Anterior cingulate cortex (tissue), 58 donors: Measurements from ENCODE around the gene KLF3.

Experiments used
- DNase-seq, 58 donors: peaks; one replicate each; lab custom pipeline; 2025; lab: John Stamatoyannopoulos, UW

KLF3 gene

DNA sequence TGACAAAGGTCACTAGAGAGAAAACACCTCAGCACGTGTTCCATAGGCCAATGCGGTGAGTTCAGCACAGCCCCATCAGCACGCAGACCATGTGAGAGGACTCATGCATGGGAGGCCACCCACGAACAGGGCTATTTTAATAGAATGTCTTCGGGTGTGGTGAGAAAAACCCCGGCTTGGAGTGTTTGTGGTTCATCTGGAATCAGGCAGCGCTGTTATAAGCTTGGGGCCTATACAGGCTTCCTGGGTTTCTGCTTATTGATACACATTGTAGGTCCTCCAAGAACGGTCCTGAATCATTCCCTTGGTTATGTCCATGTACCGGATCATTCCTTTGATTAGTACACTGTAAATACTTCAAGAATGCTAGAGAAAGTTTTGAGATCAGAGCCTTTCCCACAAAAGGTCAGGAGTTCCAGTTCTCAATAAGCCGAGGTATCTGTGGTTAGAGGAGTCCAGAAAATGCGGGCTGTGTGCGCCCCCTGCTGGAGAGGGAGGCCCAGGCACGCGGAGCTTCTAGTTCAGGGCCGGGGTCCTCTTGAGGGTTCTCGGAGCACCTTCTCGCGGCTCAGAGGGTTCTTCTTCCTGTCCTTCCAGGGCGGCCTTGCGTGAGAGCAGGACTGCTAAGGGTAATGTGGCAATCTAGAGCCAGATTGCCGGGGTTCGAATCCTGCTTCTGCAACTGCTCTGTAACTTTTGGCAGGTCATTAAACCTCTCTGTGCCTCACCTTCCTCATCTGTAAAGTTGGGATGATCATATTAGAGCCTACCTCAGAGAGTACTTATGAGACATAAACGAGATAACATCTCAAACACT is 67.0 kb downstream of the KLF3 start:
- DNase-seq, result peak in 52 of 58 donors; percentile 1 to 84 (median 41)

DNA sequence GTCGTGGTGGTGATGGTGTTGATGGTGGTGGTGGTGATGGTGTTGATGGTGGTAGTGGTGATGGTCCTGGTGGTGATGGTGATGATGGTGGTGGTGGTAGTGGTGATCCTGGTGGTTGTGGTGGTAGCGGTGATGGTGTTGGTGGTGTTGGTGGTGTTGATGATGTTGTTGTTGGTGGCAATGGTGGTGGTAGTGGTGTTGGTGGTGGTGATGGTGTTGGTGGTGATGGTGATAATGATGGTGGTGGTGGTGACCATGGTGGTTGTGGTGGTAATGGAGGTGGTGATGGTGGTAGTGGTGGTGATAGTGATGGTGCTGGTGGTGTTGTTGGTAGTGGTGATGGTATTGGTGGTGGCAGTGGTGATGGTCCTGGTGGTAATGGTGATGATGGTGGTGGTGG is 69.7 kb downstream of the KLF3 start:
- no peak for DNase-seq

DNA sequence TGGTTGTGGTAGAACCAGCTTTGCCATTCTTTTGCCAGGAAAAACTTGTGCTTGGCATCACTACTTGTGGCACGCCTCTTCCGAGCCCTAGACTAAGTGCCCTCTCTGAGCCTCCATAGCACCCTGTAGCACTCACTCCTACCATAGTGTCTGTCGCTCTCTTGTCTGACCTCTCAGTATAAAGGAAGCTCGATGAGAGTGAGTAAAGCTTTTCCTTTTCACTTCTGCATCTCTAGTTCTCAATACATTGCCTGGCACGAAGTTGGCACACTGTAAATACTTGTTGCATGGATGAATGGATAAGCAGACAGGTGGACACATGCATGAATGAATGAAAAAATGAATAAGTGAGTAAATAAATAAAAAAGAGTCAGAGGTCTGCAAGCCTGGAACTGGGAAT is 70.4 kb downstream of the KLF3 start:
- no peak for DNase-seq

DNA sequence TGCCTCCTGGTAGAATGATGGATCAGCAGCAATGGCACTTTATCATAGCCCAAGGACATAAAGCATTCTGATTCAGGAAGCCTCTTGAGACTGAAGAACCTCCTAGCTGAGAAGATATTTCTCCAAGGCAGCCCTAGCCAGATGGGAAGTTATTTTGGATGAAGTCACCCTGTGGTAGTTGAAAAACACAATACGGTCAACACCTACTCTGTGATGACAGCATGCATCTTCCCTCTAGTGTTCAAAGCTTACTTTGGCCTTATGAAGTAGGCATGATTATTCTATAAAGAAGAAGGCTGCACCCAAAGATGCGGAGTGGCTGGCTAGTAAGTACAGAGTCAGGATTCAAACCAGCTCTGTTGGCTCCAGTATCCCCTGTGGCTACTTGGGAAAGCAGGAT is 70.9 kb downstream of the KLF3 start:
- DNase-seq, result peak in 1 of 58 donors; percentile 24

- DNase-seq, result no peak
Observed at GRCh38 chr4:38735870-38736269, 71.9 kb downstream of the KLF3 start.

DNA sequence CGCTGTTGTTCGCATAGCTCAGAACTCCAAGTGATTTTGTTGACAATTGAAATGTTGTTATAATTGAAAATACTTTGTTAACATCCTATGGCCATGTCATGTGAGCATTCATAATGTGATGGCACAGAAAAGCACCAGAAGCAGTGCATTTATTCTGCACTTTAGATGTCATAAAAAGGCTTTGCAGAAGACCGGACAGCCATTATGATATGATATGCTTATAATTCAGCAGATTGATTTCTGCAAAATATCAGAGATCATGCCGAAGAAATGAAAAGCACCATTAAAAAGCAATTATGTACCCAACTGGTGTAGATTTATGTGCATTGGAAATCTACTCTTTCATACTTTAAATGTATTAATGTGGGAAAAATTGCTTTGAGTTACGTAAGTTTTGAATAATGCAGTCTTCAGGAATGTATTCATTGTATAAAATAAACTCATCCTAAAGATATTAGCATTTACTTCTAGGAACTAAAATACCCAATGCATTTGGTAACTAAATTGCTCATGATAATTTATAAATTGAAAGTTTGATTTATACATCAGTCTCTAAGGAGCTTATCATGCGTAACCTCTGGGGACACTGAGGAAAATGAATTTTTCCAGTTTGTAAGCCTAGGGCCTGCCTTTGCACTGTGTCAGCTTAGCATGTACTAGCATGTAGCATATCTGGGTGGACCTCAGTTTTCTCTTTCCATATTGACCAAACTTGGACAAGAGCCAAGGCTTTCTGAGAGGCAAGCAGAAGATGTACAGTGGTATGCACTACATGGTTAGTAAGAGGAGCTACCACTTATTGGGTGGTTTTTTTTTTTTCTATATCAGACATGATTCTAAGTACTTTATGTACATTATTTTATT is 75.2 kb downstream of the KLF3 start:
- DNase-seq, result no peak

DNA sequence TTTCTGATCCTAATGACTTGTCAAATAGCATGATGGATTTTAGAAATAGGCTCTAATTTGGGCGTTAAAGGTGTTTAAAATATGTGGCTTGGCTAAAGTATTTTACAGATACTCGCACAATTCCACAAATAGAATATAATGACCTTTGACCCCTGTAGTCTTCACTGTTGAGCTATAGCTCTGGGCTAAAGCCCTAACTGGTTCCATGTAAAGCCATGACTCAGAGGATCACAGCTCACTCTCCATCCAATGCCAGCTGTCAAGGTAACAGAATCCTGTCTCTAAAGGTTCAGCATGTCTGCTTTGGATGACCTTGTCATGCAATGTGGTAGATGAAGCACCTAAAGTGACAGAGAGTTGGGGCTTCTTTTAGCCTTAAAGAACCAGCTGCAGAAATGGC is 76.3 kb downstream of the KLF3 start:
- no peak for DNase-seq

- DNase-seq, result peak in 6 of 58 donors; percentile 2 to 32 (median 4)
Observed at GRCh38 chr4:38743866-38744265, 79.9 kb downstream of the KLF3 start.

GRCh38 chr4:38745881-38746280 is 81.9 kb downstream of the KLF3 start:
- DNase-seq, result no peak

DNA sequence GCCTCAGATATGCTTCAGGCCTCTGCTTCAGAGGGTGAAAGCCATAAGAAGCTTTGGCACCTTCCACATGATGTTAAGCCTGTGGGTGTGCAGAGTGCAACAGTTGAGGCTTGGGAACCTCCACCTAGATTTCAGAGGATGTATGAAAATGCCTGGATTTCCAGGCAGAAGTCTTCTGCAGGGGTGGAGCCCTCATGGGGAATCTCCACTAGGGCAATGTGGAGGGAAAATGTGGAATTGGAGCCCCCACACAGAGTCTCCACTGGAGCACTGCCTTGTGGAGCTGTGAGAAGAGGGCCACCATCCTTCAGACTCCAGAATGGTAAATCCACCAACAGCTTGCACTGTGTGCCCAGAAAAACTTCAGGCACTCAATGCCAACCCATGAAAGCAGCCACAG is 83.6 kb downstream of the KLF3 start:
- DNase-seq, result no peak

- DNase-seq, result no peak
Observed at GRCh38 chr4:38749336-38749735, 85.3 kb downstream of the KLF3 start.
